GM23338 (cell line): Measurements from ENCODE around the gene GPRC5B. TPM values are rescaled to one million over a fixed set of nuclear protein-coding genes. Genes with fewer than 3 reads are reported as not detected.

Experiments
- ATAC-seq: fragments of 200-7000 bp; cut with Tn5 transposase; 3 replicates; pipeline ENCODE4 v1.9.1; 2020
- DNase-seq: peaks from one replicate; pipeline ENCODE4 v3.0.0-alpha.2; 2015; ENCODE audit warnings: low spot score
- H2AFZ ChIP-seq: fragments of 200-600 bp; sonication (generic); 2 replicates; pipeline ENCODE4 v1.8.0; 2016; ENCODE audit warnings: antibody characterized with exemption, mild to moderate bottlenecking, moderate library complexity
- H3F3A ChIP-seq: fragments of 200-600 bp; sonication (generic); replicated peaks from 2 replicates; pipeline ENCODE4 v1.8.0; 2017; ENCODE audit warnings: antibody characterized with exemption, mixed run types, low read depth
- H3K27ac ChIP-seq: fragments of 200-600 bp; sonication (generic); 2 replicates; pipeline ENCODE4 v1.6.1; 2016; ENCODE audit warnings: low read depth
- H3K27me3 ChIP-seq: fragments of 200-600 bp; sonication (generic); 2 replicates; pipeline ENCODE4 v1.8.0; 2016; ENCODE audit warnings: mild to moderate bottlenecking, mixed run types, moderate library complexity; ENCODE audit not compliant: insufficient read depth
- H3K36me3 ChIP-seq: fragments of 200-600 bp; sonication (generic); 2 replicates; pipeline ENCODE4 v1.8.0; 2016; ENCODE audit warnings: mild to moderate bottlenecking; ENCODE audit not compliant: insufficient read depth
- H3K4me1 ChIP-seq: fragments of 200-600 bp; sonication (generic); 2 replicates; pipeline ENCODE4 v1.8.0; 2016; ENCODE audit warnings: mild to moderate bottlenecking, moderate library complexity; ENCODE audit not compliant: insufficient read depth
- H3K4me2 ChIP-seq: fragments of 200-600 bp; sonication (generic); 2 replicates; pipeline ENCODE4 v1.7.1; 2017; ENCODE audit warnings: mixed run types
- H3K4me3 ChIP-seq: fragments of 200-600 bp; sonication (generic); 2 replicates; pipeline ENCODE4 v1.6.1; 2016; ENCODE audit warnings: mixed run types
- H3K79me2 ChIP-seq: fragments of 200-600 bp; sonication (generic); replicated peaks from 2 replicates; pipeline ENCODE4 v1.8.0; 2017; ENCODE audit warnings: mild to moderate bottlenecking; ENCODE audit not compliant: insufficient read depth
- H3K9me2 ChIP-seq: fragments of 200-600 bp; sonication (generic); 2 replicates; pipeline ENCODE4 v1.8.0; 2017; ENCODE audit not compliant: insufficient read depth
- H4K20me1 ChIP-seq: fragments of 200-600 bp; sonication (generic); replicated peaks from 2 replicates; pipeline ENCODE4 v1.8.0; 2017; ENCODE audit warnings: mild to moderate bottlenecking; ENCODE audit not compliant: insufficient read depth
- H3K27ac Mint-ChIP-seq: 2 replicates; pipeline ENCODE4 v1.8.0; 2020; ENCODE audit warnings: inconsistent platforms, mild to moderate bottlenecking, moderate library complexity, mixed read lengths
- H3K27me3 Mint-ChIP-seq: 3 replicates; pipeline ENCODE4 v1.8.0; 2022; ENCODE audit warnings: low read depth, mild to moderate bottlenecking, moderate library complexity, mixed read lengths, inconsistent platforms; ENCODE audit not compliant: insufficient read depth, poor library complexity
- H3K36me3 Mint-ChIP-seq: 3 replicates; pipeline ENCODE4 v1.8.0; 2021; ENCODE audit warnings: low read depth, mild to moderate bottlenecking, inconsistent platforms, moderate library complexity, mixed read lengths
- H3K4me1 Mint-ChIP-seq: 3 replicates; pipeline ENCODE4 v1.8.0; 2020; ENCODE audit warnings: mild to moderate bottlenecking, inconsistent platforms, mixed read lengths
- H3K4me3 Mint-ChIP-seq: 3 replicates; pipeline ENCODE4 v1.8.0; 2021; ENCODE audit warnings: moderate library complexity, mild to moderate bottlenecking, inconsistent platforms, mixed read lengths
- H3K9me3 Mint-ChIP-seq: 3 replicates; pipeline ENCODE4 v1.8.0; 2020; ENCODE audit warnings: moderate library complexity, mild to moderate bottlenecking, inconsistent platforms, mixed read lengths
- EZH2 ChIP-seq: fragments of 200-600 bp; sonication (generic); IDR thresholded peaks from one replicate; pipeline ENCODE4 v1.8.0; 2017; ENCODE audit warnings: antibody characterized with exemption, mild to moderate bottlenecking, low read depth; ENCODE audit not compliant: unreplicated experiment
- NANOG ChIP-seq: IDR thresholded peaks from 2 replicates; pipeline ENCODE4 v1.6.1; 2016; ENCODE audit warnings: antibody characterized with exemption, borderline replicate concordance
- POLR2AphosphoS5 ChIP-seq: IDR thresholded peaks from 2 replicates; pipeline ENCODE4 v1.6.1; 2016; ENCODE audit warnings: antibody characterized with exemption, low read depth
- REST ChIP-seq: IDR thresholded peaks from one replicate; pipeline ENCODE4 v1.6.1; 2018; ENCODE audit warnings: antibody characterized with exemption; ENCODE audit not compliant: unreplicated experiment
- STAT1 ChIP-seq: IDR thresholded peaks from one replicate; pipeline ENCODE4 v1.6.1; 2016; ENCODE audit warnings: antibody characterized with exemption; ENCODE audit not compliant: unreplicated experiment
- ZNF114 ChIP-seq: fragments of 250-450 bp; sonication (Bioruptor Pico); IDR thresholded peaks from 2 replicates; pipeline ENCODE4 v1.5.0; 2020; ENCODE audit warnings: mild to moderate bottlenecking, moderate library complexity
- ZNF331 ChIP-seq: fragments of 250-450 bp; sonication (Bioruptor Pico); IDR thresholded peaks from 2 replicates; pipeline ENCODE4 v1.5.0; 2020; ENCODE audit warnings: low read depth, mild to moderate bottlenecking, moderate library complexity
- ZNF462 ChIP-seq: fragments of 250-450 bp; sonication (Bioruptor Pico); IDR thresholded peaks from 2 replicates; pipeline ENCODE4 v1.5.0; 2020; ENCODE audit warnings: mild to moderate bottlenecking, moderate library complexity
- polyA plus RNA-seq: library from polyadenylated mRNA; unstranded; fragments of >200 nt; fragmentation: Nextera tagmentation; extraction: Ambion mirVana; gene quantifications from 2 replicates; pipeline ENCODE4 v1.2.1, GENCODE V29; 2016
- total RNA-seq: library from RNA; depleted of rRNA; stranded (reverse); fragments of >200 nt; shearing (Covaris generic); gene quantifications from 2 replicates; pipeline ENCODE4 v1.2.3, GENCODE V29; 2014

Gene GPRC5B
- total and polyA plus RNA-seq, 2 experiments from 2014 or later, result 70.9 to 82.5 TPM

GRCh38 chr16:19812986-19813385 is 71.7 kb downstream of the GPRC5B start:
- Histone ChIP-seq H3K4me3 (no peak overlapping the region), H3K79me2 (no peaks in the 10 kb centered on the region), H3K36me3 (no peaks in the 10 kb centered on the region), H4K20me1 (no peaks in the 10 kb centered on the region), H3K27ac (no peak overlapping the region), H3K4me2 (no peak overlapping the region), H3F3A (0 out of 2 replicates have a peak, but pooled peaks cover 2% of the 10 kb centered on the region), H2AFZ (no peak overlapping the region), H3K4me1 (no peaks in the 10 kb centered on the region), H3K27me3 (no peaks in the 10 kb centered on the region), H3K9me2 (no peaks in the 10 kb centered on the region)
- Mint-ChIP-seq H3K9me3 (peaks cover 15% of the 10 kb centered on the region), H3K4me3 (no peak overlapping the region), H3K27me3 (peaks cover 4% of the 10 kb centered on the region), H3K4me1 (no peaks in the 10 kb centered on the region), H3K36me3 (peaks cover 8% of the 10 kb centered on the region; the same call in 2 of the 3 replicates), H3K27ac (no peak overlapping the region)
- no peak for ATAC-seq
- DNase-seq, result no peak
- TF ChIP-seq STAT1, result no peak
- no peak for TF ChIP-seq ZNF331 (CRISPR knock-in tag)
- no peak for TF ChIP-seq REST
- no peak for TF ChIP-seq ZNF114 (CRISPR knock-in tag)
- TF ChIP-seq NANOG, result no peak
- TF ChIP-seq EZH2, result no peak
- no peak for TF ChIP-seq POLR2AphosphoS5
- TF ChIP-seq ZNF462, result no peak
